GM19351 (cell line): ENCODE data around the gene TNS3.
"Not testable (repeated sequence)": the region's sequence is repeated elsewhere in the genome, so short reads cannot be mapped to it uniquely, and the experiment has no call there.

Experiments used
- ATAC-seq: cut with Tn5 transposase; IDR thresholded peaks from one replicate; pipeline ENCODE4 v1.9.1; 2021; ENCODE audit warnings: mild to moderate bottlenecking, moderate library complexity; ENCODE audit not compliant: unreplicated experiment

The TNS3 gene

GRCh38 chr7:47273088-47273487, 308.8 kb downstream of the TNS3 start:
- ATAC-seq, result no peak

DNA sequence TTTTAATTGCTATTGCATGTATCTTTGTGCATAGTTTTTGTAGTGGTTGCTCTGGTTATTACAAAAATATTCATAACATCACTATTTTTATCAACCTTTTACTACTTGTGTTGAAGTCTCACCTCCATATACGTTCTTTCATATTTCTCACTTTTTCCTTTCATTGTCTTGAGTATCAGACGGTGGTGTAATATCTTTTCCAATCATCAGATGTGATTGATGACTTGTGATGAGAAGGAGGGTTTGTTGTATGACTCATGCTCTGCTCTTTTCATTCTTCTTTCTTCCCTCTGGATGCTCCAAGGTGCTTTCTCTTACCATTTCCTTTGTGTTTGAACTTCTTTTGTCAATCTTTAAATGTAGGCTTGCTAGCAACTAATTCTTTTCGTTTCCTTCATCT, 310.2 kb downstream of the TNS3 start:
- ATAC-seq, result no peak

DNA sequence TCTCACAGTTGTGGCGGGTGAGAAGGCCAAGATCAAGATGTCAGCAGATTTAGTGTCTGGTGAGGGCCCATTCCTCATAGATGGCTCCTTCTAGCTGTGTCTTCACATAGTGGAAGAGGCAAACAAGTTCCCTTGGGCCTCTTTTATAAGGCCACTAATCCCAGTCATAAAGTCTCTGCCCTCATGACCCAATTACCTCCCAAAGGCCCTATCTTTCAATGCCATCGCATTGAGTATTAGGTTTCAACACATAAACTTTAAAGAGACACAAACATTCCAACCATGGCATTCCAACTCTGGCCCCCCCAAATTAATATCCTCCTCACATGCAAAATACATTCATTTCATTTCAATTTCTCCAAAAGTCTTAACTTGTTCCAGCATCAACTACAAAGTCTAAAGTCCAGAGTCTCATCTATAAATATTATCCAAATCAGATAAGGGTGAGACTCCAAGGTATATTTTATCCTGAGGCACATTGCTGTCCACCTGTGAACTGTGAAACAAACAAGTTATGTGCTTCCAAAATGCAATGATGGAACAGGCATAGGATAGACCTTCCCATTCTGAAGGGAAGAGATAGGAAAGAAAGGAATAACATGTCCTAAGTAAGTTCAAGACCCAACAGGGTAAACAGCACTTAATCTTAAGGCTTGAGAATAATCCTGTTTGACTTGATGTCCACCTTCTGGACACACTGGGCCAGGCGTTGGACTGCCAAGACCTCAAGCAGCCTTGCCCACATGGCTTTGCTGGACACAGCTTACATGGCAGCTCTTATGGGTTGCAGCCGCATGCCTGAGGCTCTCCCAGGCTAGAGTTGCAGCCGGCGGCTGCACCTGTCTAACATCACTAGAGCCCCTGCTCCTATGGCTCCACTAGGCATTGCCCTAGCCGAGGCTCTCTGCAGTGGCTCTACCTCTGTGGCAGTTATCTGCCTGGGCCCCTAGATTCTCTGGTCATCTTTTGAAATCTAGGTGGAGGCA, 312.8 kb downstream of the TNS3 start:
- ATAC-seq, result no peak

- ATAC-seq, result no peak
These were observed 314.6 kb downstream of the TNS3 start for GRCh38 chr7:47267346-47267745.

DNA sequence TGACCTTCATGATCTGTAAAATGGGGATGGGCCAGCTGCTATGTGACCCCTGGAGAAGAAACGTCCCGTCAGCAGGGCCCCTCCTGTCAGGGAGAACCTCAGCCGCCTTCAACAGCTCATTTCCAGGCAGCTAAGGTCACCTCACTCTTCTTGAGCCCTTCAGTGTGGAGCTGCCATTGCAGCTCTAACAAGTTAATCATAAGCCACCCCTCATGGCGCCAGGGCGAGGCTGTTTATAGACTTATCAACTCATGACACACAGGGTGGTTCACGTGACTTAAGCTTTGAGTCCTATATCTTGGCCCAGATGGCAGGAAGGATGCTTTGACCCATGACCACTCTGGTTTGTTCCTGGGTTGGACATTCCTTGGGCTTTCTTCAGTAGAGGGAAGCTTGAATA, 315.1 kb downstream of the TNS3 start:
- ATAC-seq, result no peak

DNA sequence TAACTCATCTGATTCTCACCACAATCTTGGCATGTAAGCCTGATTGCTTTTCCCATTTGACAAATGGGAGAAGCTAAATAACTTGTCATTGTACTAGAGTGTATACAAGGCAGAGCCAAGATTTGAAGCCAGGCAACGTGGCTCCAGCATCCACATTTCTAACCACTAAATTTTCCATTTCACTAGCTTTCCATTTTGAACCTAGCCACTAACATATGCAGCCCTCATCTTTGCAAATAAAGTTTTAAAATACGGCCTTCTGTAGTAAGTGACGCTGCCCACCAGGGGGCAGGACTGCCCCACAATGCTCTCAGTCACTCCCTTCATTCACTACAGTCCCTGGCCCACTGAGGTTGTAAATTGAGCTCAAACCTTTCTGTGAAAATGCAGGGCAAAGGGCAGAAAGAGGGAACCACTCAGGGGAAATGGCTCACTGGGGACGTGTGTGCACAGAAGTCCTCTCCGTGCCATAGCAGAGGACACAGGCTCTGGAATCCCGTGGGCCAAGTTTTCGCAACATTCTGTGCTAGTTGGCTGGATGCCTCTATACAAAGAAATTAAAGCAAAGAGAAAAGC, 315.7 kb downstream of the TNS3 start:
- ATAC-seq, result peak; percentile 94

DNA sequence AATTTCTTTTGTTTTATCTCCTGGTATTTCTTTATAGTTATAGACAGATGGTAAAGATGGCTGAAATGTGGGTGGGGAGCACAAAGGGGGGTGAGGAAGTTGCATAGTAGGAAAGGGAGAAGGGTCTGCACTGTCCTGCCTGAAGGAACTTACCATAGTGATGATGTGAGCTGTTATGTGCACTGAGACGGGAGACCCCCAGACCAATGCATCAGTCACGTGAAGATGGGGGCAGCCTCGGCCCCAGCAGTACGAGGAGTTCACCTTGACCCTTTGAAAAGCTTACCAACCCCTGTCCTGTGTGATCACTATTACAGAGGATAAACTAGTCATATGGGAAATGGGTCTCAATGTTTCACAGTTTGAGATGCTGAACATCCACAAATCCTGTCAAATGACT, 316.3 kb downstream of the TNS3 start:
- ATAC-seq, result no peak

- ATAC-seq, result no peak
These were observed 317.8 kb downstream of the TNS3 start for GRCh38 chr7:47264021-47264651.

DNA sequence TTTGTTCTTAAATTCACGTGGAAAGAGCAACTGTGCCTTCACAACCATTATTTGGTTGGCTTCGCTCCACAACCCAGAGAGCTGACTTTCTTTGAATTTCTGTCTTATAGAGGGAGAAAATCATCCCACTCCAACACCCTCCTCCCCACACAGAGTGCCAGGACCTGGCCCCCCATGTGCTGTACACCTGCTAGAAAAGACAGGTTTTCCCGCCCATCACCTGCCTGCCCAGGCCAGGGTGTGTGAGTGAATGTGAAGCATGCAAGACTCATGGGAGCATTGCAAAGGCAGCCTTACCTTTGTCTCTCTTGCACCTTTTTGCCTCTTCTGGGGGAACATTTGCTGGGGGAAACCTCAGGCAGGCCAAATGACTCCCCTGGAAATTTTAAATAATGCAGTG, 319.0 kb downstream of the TNS3 start:
- no peak for ATAC-seq

GRCh38 chr7:47262160-47262559, 319.8 kb downstream of the TNS3 start:
- not testable (repeated sequence) for ATAC-seq

GRCh38 chr7:47260270-47260669, 321.6 kb downstream of the TNS3 start:
- no peak for ATAC-seq

DNA sequence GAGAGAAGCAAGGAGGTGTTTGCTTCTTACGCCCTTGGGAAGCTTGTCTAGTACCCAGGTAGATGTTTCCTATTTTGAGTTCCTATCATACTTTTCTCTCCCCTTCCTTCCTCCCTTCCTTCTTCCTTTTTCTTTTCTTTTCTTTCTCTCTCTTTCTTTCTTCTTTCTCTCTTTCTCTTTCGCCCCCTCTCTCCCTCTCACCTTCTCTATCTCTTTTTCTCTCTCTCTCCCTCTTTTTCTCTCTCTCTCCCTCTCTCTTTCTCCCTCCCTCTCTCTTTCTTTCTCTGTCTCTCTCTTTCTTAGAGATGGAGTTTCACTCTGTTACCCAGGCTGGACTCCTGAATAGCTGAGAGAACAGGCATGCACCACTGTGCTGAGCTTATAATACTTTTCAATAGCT, 322.2 kb downstream of the TNS3 start:
- ATAC-seq, result no peak

DNA sequence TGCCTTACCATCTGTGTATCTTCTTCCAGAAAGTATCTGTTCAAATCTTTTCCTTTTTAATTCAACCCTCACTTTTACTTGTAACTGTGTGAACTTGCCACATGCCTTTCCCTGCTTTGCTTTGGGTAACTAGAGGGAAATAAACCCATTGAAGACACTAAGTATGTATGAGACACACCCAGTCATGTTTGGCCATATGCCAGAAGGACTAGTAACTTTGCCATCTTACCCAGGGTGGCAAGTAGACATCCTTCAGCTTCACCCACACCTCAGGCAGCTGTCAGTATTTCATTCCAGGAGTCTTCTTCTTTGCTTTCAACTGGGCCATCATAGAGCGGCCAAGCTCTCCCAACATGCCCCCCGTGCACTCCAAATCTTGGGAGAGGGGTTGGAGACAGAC, 323.1 kb downstream of the TNS3 start:
- no peak for ATAC-seq

GRCh38 chr7:47256016-47256415, 325.9 kb downstream of the TNS3 start:
- ATAC-seq, result no peak

- ATAC-seq, result no peak
These were observed 326.5 kb downstream of the TNS3 start for GRCh38 chr7:47255441-47255840.

DNA sequence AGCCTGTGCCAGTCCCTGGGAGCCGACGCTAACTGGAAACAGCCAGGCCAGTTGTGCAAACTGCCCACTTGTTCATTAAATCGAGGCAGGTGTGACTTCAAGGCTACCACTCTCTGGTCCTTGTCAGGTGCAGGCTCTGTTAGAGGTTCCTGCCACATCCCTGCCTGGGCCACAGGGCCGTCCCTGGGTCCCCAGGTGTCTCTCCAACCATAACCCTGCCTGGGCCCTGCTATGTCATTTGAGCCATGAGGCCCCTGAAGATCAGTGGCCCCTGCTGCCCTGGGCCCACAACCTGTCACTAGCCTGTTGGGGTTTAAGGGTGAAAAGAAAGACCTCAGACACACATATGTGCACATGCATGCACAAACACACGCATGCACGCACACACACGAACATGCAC, 326.9 kb downstream of the TNS3 start:
- no peak for ATAC-seq

GRCh38 chr7:47254081-47254977, 327.6 kb downstream of the TNS3 start:
- ATAC-seq, result peak; percentile 89

- ATAC-seq, result peak; percentile 33
These were observed 328.2 kb downstream of the TNS3 start for GRCh38 chr7:47253650-47254080.

DNA sequence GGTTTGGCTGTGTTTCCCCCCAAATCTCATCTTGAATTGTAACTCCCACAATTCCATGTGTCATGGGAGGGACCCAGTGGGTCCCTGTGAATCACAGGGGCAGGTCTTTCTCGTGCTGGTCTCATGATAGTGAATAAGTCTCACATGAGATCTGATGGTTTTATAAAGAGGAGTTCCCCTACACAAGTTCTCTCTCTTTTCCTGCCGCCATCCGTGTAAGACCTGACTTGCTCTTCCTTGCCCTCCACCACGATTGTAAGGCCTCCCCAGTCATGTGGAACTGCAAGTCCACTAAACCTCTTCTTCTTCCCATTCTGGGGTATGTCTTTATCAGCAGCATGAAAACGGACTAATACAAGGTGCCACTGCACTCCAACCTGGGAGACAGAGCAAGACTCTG, 329.2 kb downstream of the TNS3 start:
- no peak for ATAC-seq

DNA sequence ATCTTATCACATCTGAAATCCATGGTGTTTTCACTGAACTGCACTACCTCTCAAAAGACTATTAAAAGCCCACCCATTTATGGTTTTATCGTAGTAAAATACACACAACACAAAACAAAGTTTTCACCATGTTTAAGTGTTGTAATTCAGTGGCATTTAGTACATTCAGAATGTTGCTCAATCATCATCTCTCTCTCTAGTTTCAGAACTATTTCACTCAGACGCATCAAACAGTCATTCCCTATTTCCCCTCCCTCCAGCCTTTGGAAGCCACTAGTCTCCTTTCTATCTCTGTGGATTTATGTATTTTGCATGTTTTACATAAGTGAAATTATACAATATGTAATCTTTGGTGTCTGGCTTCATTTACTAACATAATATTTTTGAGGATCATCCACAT, 332.6 kb downstream of the TNS3 start:
- ATAC-seq, result no peak

DNA sequence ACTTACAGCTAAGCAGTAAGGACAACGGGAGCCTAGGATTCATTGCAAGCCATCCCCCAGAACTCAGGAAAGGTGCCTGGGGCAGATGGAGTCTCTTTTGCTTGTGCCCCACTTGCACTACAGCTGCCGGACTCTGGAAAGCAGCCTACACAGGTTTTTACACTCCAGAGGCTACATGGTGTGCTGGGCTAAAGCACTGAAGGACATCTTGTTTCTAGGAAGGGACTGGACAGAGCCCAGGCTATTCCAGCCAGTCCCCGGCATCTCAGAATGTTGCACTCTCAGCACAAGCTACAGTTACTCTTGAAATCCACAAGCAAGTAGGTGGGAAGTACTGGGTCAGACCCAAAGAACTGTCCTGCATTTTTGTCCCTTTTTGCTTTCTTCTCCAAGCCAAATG, 333.1 kb downstream of the TNS3 start:
- no peak for ATAC-seq
